Posterior vena cava (tissue), 2 donors: ENCODE data around the gene ZIC5. TPM values are rescaled to one million over a fixed set of nuclear protein-coding genes. Genes with fewer than 3 reads are reported as not detected.
A peak's percentile ranks its signal among the peaks of the same experiment; 100 is the strongest.
"Not testable (repeated sequence)": the region's sequence is repeated elsewhere in the genome, so short reads cannot be mapped to it uniquely, and the experiment has no call there.

Source experiments
- DNase-seq: peaks from one replicate; pipeline ENCODE4 v3.0.0-alpha.2; 2020; ENCODE audit warnings: low spot score
- intact Hi-C, 2 donors: fragments of 100-400 bp; cut with DNase I; formaldehyde crosslinking; loops; one replicate each; pipeline versions ENCODE4 v1.14.1 to v1.14.2; 2022 to 2023
- total RNA-seq, 2 donors: library from RNA; stranded (reverse); fragmentation: NEBNext Ultra II Directional; extraction: Animal tissue kit (Norgen Biotek cat#: 25700); gene quantifications; one replicate each; pipeline ENCODE4 v1.2.1, GENCODE V29; 2021
- donor health status: DM: yes; HTN: yes; CAD: no.
- donor health status: DM: yes; HTN: yes; CAD: no.

ZIC5 gene
- total RNA-seq, 2 donors from 2014 or later, result not detected

- intact Hi-C loops, result no loop called here
- peak; percentile 25 for DNase-seq
Measured at GRCh38 chr13:99948907-99949678, 22.5 kb downstream of the ZIC5 start.

GRCh38 chr13:99948411-99948810, 23.2 kb downstream of the ZIC5 start:
- no peak for DNase-seq
- intact Hi-C loops, result no loop called here

- DNase-seq, result no peak
- intact Hi-C loops, result no loop called here
Measured at GRCh38 chr13:99947666-99948065, 23.9 kb downstream of the ZIC5 start.

GRCh38 chr13:99945515-99945914, 26.1 kb downstream of the ZIC5 start:
- intact Hi-C loops, DNase-seq: not testable (repeated sequence)

- intact Hi-C loops, result no loop called here
- DNase-seq, result no peak
Measured at GRCh38 chr13:99944606-99945005, 27.0 kb downstream of the ZIC5 start.

GRCh38 chr13:99944102-99944501, 27.5 kb downstream of the ZIC5 start:
- no peak for DNase-seq
- intact Hi-C loops, result no loop called here

GRCh38 chr13:99941911-99942310, 29.7 kb downstream of the ZIC5 start:
- intact Hi-C loops, result no loop called here

GRCh38 chr13:99941086-99941485, 30.5 kb downstream of the ZIC5 start:
- intact Hi-C loops, result no loop called here
- no peak for DNase-seq

More at GRCh38 chr13:99941911-99942310, 29.7 kb downstream of the ZIC5 start:
- DNase-seq, result no peak

GRCh38 chr13:99938635-99939034, 32.9 kb downstream of the ZIC5 start:
- DNase-seq, result no peak
- intact Hi-C loops, result no loop called here

- DNase-seq, result no peak
- intact Hi-C loops, result no loop called here
Measured at GRCh38 chr13:99935772-99936171, 35.8 kb downstream of the ZIC5 start.

- intact Hi-C loops, result no loop called here
- no peak for DNase-seq
Measured at GRCh38 chr13:99932912-99933311, 38.7 kb downstream of the ZIC5 start.

GRCh38 chr13:99930925-99931324, 40.6 kb downstream of the ZIC5 start:
- intact Hi-C loops, result no loop called here
- no peak for DNase-seq

GRCh38 chr13:99929866-99930265, 41.7 kb downstream of the ZIC5 start:
- intact Hi-C loops, result no loop called here
- DNase-seq, result no peak

GRCh38 chr13:99926014-99926731, 45.4 kb downstream of the ZIC5 start:
- no peak for DNase-seq
- intact Hi-C loops, result no loop called here

GRCh38 chr13:99923877-99924582, 47.5 kb downstream of the ZIC5 start:
- intact Hi-C loops, result no loop called here
- DNase-seq, result no peak

- DNase-seq, result no peak
- intact Hi-C loops, result no loop called here
Measured at GRCh38 chr13:99922631-99923404, 48.7 kb downstream of the ZIC5 start.

- intact Hi-C loops, result loop anchor here (10.0 kb wide), 2 partner anchors 316 to 596 kb away; no protein-coding TSS in a partner anchor
- DNase-seq, result no peak
Measured at GRCh38 chr13:99919132-99919531, 52.4 kb downstream of the ZIC5 start.

GRCh38 chr13:99916366-99917103, 55.0 kb downstream of the ZIC5 start:
- no peak for DNase-seq
- intact Hi-C loops, result loop anchor here (10.0 kb wide), 2 partner anchors 318 to 598 kb away; no protein-coding TSS in a partner anchor

- DNase-seq, result no peak
- intact Hi-C loops, result loop anchor here (10.0 kb wide), 2 partner anchors 322 to 602 kb away; no protein-coding TSS in a partner anchor
Measured at GRCh38 chr13:99913167-99913566, 58.4 kb downstream of the ZIC5 start.
